IMR-90 (cell line): ENCODE data around the gene FNDC10. TPM values are rescaled to one million over a fixed set of nuclear protein-coding genes. Genes with fewer than 3 reads are reported as not detected.

Source experiments
- ATAC-seq: fragments of 200-7000 bp; cut with Tn5 transposase; 2 replicates; pipeline ENCODE4 v1.9.1; 2020; ENCODE audit warnings: low read depth, mild to moderate bottlenecking, moderate library complexity
- BruUV-seq: library from RNA; stranded (reverse); fragments of 400-500 nt; replicated peaks from 2 replicates; lab custom pipeline; 2021; lab: Mats Ljungman, UMichigan
- CTCF ChIA-PET: fragments of 300-600 bp; formaldehyde crosslinking; extraction: SDS; loops from one replicate; lab custom pipeline; 2021; ENCODE audit warnings: antibody characterized with exemption; lab: Yijun Ruan, JAX
- POLR2A ChIA-PET: fragments of 300-600 bp; sonication (Branson Sonifier 250); formaldehyde crosslinking; loops from one replicate; lab custom pipeline; 2022; ENCODE audit warnings: antibody characterized with exemption; ENCODE audit not compliant: unreplicated experiment; lab: Charles Lee
- DNase-seq: peaks from one replicate; pipeline ENCODE4 v3.0.0; 2013
- H2AFZ ChIP-seq: replicated peaks from 2 replicates; pipeline ENCODE3; 2013; ENCODE audit warnings: low read length, mild to moderate bottlenecking; ENCODE audit not compliant: poor library complexity
- H2AK5ac ChIP-seq: 2 replicates; pipeline ENCODE4 v1.6.1; 2013; ENCODE audit warnings: low read depth, low read length, inconsistent platforms
- H2AK9ac ChIP-seq: replicated peaks from 2 replicates; pipeline ENCODE3; 2013; ENCODE audit warnings: mild to moderate bottlenecking, low read depth, low read length, moderate library complexity; ENCODE audit not compliant: poor library complexity
- H2BK120ac ChIP-seq: 2 replicates; pipeline ENCODE4 v1.6.1; 2013; ENCODE audit warnings: low read depth, low read length, inconsistent platforms
- H2BK15ac ChIP-seq: 3 replicates; pipeline ENCODE4 v1.6.1; 2013; ENCODE audit warnings: low read depth, low read length, inconsistent platforms
- H2BK20ac ChIP-seq: 2 replicates; pipeline ENCODE4 v1.6.1; 2013; ENCODE audit warnings: low read depth, mild to moderate bottlenecking, inconsistent platforms, low read length, moderate library complexity
- H2BK5ac ChIP-seq: 2 replicates; pipeline ENCODE4 v1.6.1; 2013; ENCODE audit warnings: mild to moderate bottlenecking, low read depth, low read length, inconsistent platforms; ENCODE audit not compliant: poor library complexity, severe bottlenecking
- H3K14ac ChIP-seq: replicated peaks from 2 replicates; pipeline ENCODE4 v1.6.1; 2013; ENCODE audit warnings: low read depth, low read length, inconsistent platforms
- H3K18ac ChIP-seq: 2 replicates; pipeline ENCODE4 v1.6.1; 2013; ENCODE audit warnings: low read depth, low read length, control low read depth
- H3K23ac ChIP-seq: 2 replicates; pipeline ENCODE4 v1.6.1; 2013; ENCODE audit warnings: low read depth, low read length, inconsistent platforms
- H3K27ac ChIP-seq: 2 replicates; pipeline ENCODE4 v1.5.1; 2013; ENCODE audit warnings: mild to moderate bottlenecking, control low read depth, low read length; ENCODE audit not compliant: insufficient read depth
- H3K27me3 ChIP-seq: 2 replicates; pipeline ENCODE4 v1.6.1; 2013; ENCODE audit warnings: low read length; ENCODE audit not compliant: control insufficient read depth, insufficient read depth
- H3K36me3 ChIP-seq: 2 replicates; pipeline ENCODE4 v1.6.1; 2013; ENCODE audit warnings: low read length, mixed read lengths; ENCODE audit not compliant: control insufficient read depth, insufficient read depth
- H3K4ac ChIP-seq: 2 replicates; pipeline ENCODE4 v1.6.1; 2013; ENCODE audit warnings: low read depth, low read length, inconsistent platforms
- H3K4me1 ChIP-seq: 2 replicates; pipeline ENCODE4 v1.6.1; 2013; ENCODE audit warnings: low read length, mixed read lengths; ENCODE audit not compliant: control insufficient read depth, insufficient read depth
- H3K4me2 ChIP-seq: 2 replicates; pipeline ENCODE4 v1.6.1; 2013; ENCODE audit warnings: low read depth, mild to moderate bottlenecking, control low read depth, low read length, moderate library complexity
- H3K4me3 ChIP-seq: 2 replicates; pipeline ENCODE4 v1.5.1; 2013; ENCODE audit warnings: low read depth, mild to moderate bottlenecking, control low read depth, low read length, moderate library complexity; ENCODE audit not compliant: insufficient read depth
- H3K56ac ChIP-seq: 2 replicates; pipeline ENCODE4 v1.6.1; 2013; ENCODE audit warnings: low read length, inconsistent platforms; ENCODE audit not compliant: insufficient read depth; ENCODE audit errors: extremely low read depth
- H3K79me1 ChIP-seq, 2 experiments: 2 replicates each; pipeline ENCODE4 v1.6.1; 2013; ENCODE audit warnings: low read length in 2 of 2, inconsistent platforms in 1 of 2, low read depth in 1 of 2
- H3K9ac ChIP-seq: 2 replicates; pipeline ENCODE4 v1.6.1; 2013; ENCODE audit warnings: low read depth, low read length, control low read depth
- H3K9me1 ChIP-seq: 2 replicates; pipeline ENCODE4 v1.6.1; 2013; ENCODE audit warnings: low read length, inconsistent platforms; ENCODE audit not compliant: insufficient read depth
- H3K9me3 ChIP-seq: 2 replicates; pipeline ENCODE4 v1.6.1; 2013; ENCODE audit warnings: low read length; ENCODE audit not compliant: control insufficient read depth, insufficient read depth
- H4K20me1 ChIP-seq: 2 replicates; pipeline ENCODE4 v1.6.1; 2013; ENCODE audit warnings: low read length, inconsistent platforms; ENCODE audit not compliant: insufficient read depth
- H4K5ac ChIP-seq: 2 replicates; pipeline ENCODE4 v1.6.1; 2013; ENCODE audit warnings: mild to moderate bottlenecking, low read depth, low read length, control low read depth
- H4K8ac ChIP-seq, 2 experiments: 2 replicates each; pipeline ENCODE4 v1.6.1; 2013; ENCODE audit warnings: low read depth in 2 of 2, low read length in 2 of 2, control low read depth in 1 of 2, inconsistent platforms in 1 of 2
- H4K91ac ChIP-seq: 2 replicates; pipeline ENCODE4 v1.6.1; 2013; ENCODE audit warnings: low read depth, low read length, inconsistent platforms; ENCODE audit not compliant: insufficient read depth
- BHLHE40 ChIP-seq: fragments of 150-350 bp; IDR thresholded peaks from 2 replicates; pipeline ENCODE4 v1.6.1; 2016; ENCODE audit warnings: mild to moderate bottlenecking, low read depth, low read length
- CEBPB ChIP-seq: IDR thresholded peaks from 2 replicates; pipeline ENCODE4 v1.6.1; 2012; ENCODE audit warnings: low read depth, low read length, improper control_type of control experiment
- CHD1 ChIP-seq: IDR thresholded peaks from 2 replicates; pipeline ENCODE4 v1.6.1; 2012; ENCODE audit warnings: low read depth, low read length, improper control_type of control experiment
- CTCF ChIP-seq: conservative IDR thresholded peaks from 2 replicates; pipeline ENCODE4 v1.5.1; 2012; ENCODE audit warnings: mild to moderate bottlenecking, low read depth, low read length, improper control_type of control experiment
- ELK1 ChIP-seq: fragments of 150-350 bp; IDR thresholded peaks from 2 replicates; pipeline ENCODE4 v1.6.1; 2016; ENCODE audit warnings: low read depth, mild to moderate bottlenecking, low read length, moderate library complexity, borderline replicate concordance
- MAFK ChIP-seq: IDR thresholded peaks from 2 replicates; pipeline ENCODE4 v1.6.1; 2012; ENCODE audit warnings: low read depth, low read length, improper control_type of control experiment
- MAZ ChIP-seq: IDR thresholded peaks from 2 replicates; pipeline ENCODE4 v1.6.1; 2012; ENCODE audit warnings: low read depth, mild to moderate bottlenecking, low read length, improper control_type of control experiment, moderate library complexity, borderline replicate concordance
- NFE2L2 ChIP-seq: fragments of 150-350 bp; IDR thresholded peaks from 2 replicates; pipeline ENCODE4 v1.6.1; 2016; ENCODE audit warnings: low read depth, mild to moderate bottlenecking, low read length
- POLR2A ChIP-seq: IDR thresholded peaks from 2 replicates; pipeline ENCODE4 v1.6.1; 2012; ENCODE audit warnings: mild to moderate bottlenecking, low read depth, low read length
- RAD21 ChIP-seq: IDR thresholded peaks from 2 replicates; pipeline ENCODE4 v1.6.1; 2012; ENCODE audit warnings: low read length, improper control_type of control experiment
- RCOR1 ChIP-seq: IDR thresholded peaks from 2 replicates; pipeline ENCODE4 v1.6.1; 2012; ENCODE audit warnings: mild to moderate bottlenecking, low read length, improper control_type of control experiment; ENCODE audit not compliant: insufficient replicate concordance
- SMC3 ChIP-seq: fragments of 150-350 bp; IDR thresholded peaks from 2 replicates; pipeline ENCODE4 v1.6.1; 2016; ENCODE audit warnings: low read depth, mild to moderate bottlenecking, antibody characterized with exemption, low read length, moderate library complexity
- USF2 ChIP-seq: fragments of 150-350 bp; IDR thresholded peaks from 2 replicates; pipeline ENCODE4 v1.6.1; 2017; ENCODE audit warnings: mild to moderate bottlenecking, antibody characterized with exemption, low read length, low read depth
- WGBS, 2 experiments: methylation state at CpG; one replicate each; pipeline versions ENCODE4 v1.1.5 to v1.1.7; 2013; ENCODE audit warnings: missing lambda C conversion rate in 2 of 2; ENCODE audit not compliant: insufficient read length in 1 of 2; ENCODE audit errors: extremely low coverage in 2 of 2; 5-methylcytosine and 5-hydroxymethylcytosine counted together
- dilution Hi-C: fragments of 300-500 bp; cut with HindIII; formaldehyde crosslinking; loops from one replicate; pipeline ENCODE4 v1.14.3; 2018; ENCODE audit warnings: low sequenced_read_pairs; ENCODE audit not compliant: unreplicated experiment
- in situ Hi-C: fragments of 300-500 bp; cut with MboI; formaldehyde crosslinking; loops from 3 replicates; pipeline ENCODE4 v1.14.3; 2019; ENCODE audit warnings: low sequenced_read_pairs, inconsistent platforms, mixed read lengths
- intact Hi-C: fragments of 100-400 bp; cut with micrococcal nuclease; formaldehyde crosslinking; loops from 2 replicates; pipeline ENCODE4 v1.10.0; 2022
- polyA plus RNA-seq, 3 experiments: library from polyadenylated mRNA; depleted of rRNA; stranded (reverse); fragments of >200 nt; gene quantifications; 2 replicates each; pipeline ENCODE4 v1.2.3, GENCODE V29; 2012; ENCODE audit warnings: low replicate concordance in 1 of 3
- total RNA-seq: library from RNA; depleted of rRNA; stranded (reverse); fragments of >200 nt; gene quantifications from 2 replicates; pipeline ENCODE4 v1.2.3, GENCODE V29; 2012

The FNDC10 gene
- total and polyA plus RNA-seq, 2 of the 4 experiments (the other 2 are of a cell fraction) = 0.36 to 5.8 TPM

- Histone ChIP-seq H3K9ac (no peak overlapping the region), H2BK5ac (no peak overlapping the region), H2AK5ac (no peak overlapping the region), H4K8ac (no peak overlapping the region), H3K56ac (no peak overlapping the region), H3K36me3 (peaks cover 10% of the 10 kb centered on the region; the same call in 1 of the 2 replicates), H2AK9ac (no peak overlapping the region), H3K9me1 (peaks cover 7% of the 10 kb centered on the region; the same call in 1 of the 2 replicates), H3K27ac (no peak overlapping the region), H3K27me3 (no peaks in the 10 kb centered on the region), H3K23ac (no peak overlapping the region), H3K4me1 (peaks cover 9% of the 10 kb centered on the region), H2BK120ac (no peak overlapping the region), H4K20me1 (peaks cover 48% of the 10 kb centered on the region), H3K14ac (no peak overlapping the region), H3K4ac (no peak overlapping the region), H3K4me3 (no peak overlapping the region), H4K91ac (no peak overlapping the region), H2BK15ac (no peak overlapping the region), H3K4me2 (no peak overlapping the region), H3K9me3 (no peaks in the 10 kb centered on the region), H2BK20ac (no peak overlapping the region), H3K79me1 (peaks cover 14 to 65% of the 10 kb centered on the region in 2 experiments; a peak in 3 of 4 replicates), H4K5ac (no peak overlapping the region), H2AFZ (no peak overlapping the region), H3K18ac (no peak overlapping the region)
- ChIA-PET CTCF (no interaction called here), POLR2A (no interaction called here)
- ATAC-seq = no peak
- dilution Hi-C loops (no loop called here), in situ Hi-C loops (no loop called here), intact Hi-C loops (no loop called here)
- TF ChIP-seq RAD21 = no peak
- no peak for TF ChIP-seq RCOR1
- TF ChIP-seq MAZ = no peak
- no peak for TF ChIP-seq MAFK
- TF ChIP-seq CTCF = no peak
- TF ChIP-seq NFE2L2 = no peak
- no peak for TF ChIP-seq POLR2A
- no peak for TF ChIP-seq ELK1
- no peak for TF ChIP-seq CEBPB
- TF ChIP-seq SMC3 = no peak
- no peak for TF ChIP-seq USF2
- no peak for TF ChIP-seq CHD1
- TF ChIP-seq BHLHE40 = no peak
- 83% methylated on average over 3 of the region's 9 CpGs; no CpG with 5 or more reads in 1 of the 2 experiments for WGBS, 2 experiments
- DNase-seq = no peak
- no TSS peak for BruUV-seq
Measured at GRCh38 chr1:1618396-1619068, 18.6 kb upstream of the FNDC10 start.
